ENCODE measurements around the gene MS4A18.

GRCh38 chr11:60743058-60743457, 18.5 kb downstream of the MS4A18 start:
- TF ChIP-seq TAF1 (conservative IDR thresholded peaks at IDR 0.05) = no peak
- no peak for TF ChIP-seq CTCF (IDR thresholded peaks at IDR 0.05; ENCODE audit: low read depth, low read length, missing input control)
- TF ChIP-seq RAD21 (IDR thresholded peaks at IDR 0.05) = no peak
